GM21367 (cell line): ENCODE data around the gene KIF25.
"Not testable (repeated sequence)": the region's sequence is repeated elsewhere in the genome, so short reads cannot be mapped to it uniquely, and the experiment has no call there.

ENCODE experiments used
- ATAC-seq: cut with Tn5 transposase; IDR thresholded peaks from one replicate; pipeline ENCODE4 v1.9.1; 2021; ENCODE audit not compliant: unreplicated experiment

Gene KIF25

DNA sequence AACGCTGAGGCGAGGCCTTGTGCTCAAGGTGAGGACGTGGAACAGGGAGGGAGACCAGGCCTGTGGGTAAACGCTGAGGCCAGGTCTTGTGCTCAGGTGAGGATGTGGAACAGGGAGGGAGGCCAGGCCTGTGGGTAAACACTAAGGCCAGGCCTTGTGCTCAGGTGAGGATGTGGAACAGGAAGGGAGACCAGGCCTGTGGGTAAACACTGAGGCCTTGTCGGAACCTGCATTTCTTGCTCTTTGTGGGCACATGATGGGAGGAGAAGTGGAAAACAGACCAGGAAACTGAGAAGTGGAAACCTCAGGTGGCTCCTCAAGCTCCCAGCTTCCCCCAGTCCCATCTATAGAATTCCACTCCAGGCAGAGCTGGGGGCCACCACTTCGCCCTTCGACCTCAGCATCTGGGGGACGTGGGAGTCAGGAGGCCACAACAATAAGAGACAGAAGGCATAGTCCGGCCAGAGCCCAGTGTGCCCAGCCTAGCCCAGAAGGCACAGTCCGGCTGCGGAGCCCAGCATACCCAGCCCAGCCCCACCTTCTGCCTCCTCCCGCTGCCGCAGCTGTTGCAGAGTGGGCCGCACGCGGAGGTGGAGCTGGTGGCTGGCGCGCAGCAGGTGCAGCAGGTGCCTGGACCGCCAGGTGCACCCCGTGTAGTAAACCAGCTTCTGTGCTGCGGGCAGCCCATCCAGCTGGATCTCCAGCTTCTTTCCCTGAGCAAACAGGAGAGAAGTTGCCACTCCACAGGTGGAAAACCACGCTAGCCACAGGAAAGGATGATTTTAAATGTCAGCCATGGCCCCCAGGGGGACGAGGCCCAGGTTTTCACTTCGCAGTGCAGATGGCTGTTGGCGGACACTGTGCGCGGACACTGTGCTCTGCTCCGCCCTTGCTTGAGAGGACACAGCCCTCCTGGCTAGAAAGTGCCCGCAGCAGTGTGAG, 64.1 kb downstream of the KIF25 start:
- no peak for ATAC-seq

DNA sequence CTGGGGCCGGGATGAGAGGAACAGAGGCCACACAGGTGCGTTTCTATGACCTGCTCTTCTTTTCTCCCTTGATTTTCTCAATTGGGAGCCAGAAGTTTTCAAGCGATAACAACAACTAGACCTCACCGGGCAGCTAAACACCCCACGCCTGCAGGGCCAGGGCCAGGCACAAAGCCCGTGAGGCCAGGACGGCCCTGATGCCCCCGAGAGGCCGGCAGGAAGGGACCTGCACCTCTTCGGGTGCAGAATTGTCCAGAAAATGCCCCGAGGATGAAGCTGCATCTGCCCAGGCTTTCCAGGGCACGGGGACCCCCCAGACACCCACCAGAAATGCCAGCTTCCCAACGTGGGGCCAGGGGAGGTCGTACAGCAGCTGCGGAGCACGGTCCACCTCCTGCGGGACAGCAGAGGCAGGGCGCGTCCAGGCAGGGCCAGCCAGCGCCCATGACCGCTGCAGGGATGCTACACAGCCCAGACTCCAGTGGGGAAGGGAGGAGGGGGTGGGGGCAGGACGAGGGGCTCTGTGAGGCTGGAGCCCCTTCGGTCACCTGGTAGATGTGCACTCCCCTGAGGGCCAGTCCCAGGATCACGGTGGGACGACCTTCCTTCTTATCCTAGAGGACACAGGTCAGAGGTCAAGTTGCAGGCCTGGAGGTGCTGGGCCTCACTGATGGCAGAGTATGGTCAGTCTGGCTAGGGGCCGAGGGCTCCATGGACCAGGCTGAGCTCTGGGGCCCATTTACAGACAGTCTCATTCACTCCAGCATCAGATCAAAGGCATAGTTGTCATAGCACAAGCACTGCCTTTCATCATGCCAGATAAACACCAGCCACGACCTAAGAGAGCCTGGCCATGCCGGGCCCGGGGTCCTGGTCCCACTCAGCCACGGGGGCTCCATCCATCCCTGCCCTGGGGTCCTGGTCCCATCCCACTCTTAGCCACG, 65.1 kb downstream of the KIF25 start:
- ATAC-seq: no peak

DNA sequence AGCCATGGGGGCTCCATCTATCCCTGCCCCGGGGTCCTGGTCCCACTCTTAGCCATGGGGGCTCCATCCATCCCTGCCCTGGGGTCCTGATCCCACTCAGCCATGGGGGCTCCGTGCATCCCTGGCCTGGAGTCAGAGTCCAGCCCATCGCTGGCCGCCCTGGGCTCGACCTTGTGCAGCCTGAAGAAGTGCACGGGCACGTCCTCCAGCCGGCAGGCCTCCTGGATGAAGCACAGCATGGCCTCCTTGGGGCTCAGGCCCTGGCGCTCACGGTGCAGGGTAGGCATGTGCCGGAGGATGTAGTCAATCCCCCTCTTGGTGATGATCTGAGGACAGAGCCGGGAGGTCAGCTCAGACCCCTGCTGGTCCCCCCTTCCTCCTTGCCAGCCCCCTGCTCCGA, 66.0 kb downstream of the KIF25 start:
- no peak for ATAC-seq

DNA sequence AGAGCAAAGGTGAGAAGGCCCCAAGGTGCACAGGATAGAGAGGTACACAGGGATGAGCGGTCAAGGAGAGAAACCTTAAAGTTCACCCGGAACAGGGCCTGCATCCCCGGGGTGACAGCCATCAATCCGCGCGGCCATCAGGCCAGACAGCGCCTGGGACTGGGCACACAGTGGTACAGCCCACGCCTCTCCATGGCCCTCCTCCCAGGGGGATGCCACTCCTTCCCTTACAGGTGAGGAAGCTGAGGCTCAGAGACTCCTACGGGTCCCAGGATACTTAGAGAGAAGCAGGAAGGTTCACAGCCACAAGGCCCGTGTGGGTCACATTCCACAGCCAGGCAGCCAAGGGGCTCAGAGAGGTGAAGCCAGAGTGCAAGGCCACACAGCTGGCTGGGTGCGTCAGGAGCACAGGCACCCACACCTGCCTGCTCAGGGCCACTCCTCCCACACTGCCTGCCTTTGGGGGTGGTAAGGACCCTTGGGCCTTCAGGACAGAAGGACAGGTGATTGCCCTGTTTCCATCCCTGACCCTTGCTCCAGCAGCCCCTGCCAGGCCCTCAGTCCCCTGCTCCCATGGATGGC, 66.8 kb downstream of the KIF25 start:
- ATAC-seq: no peak

DNA sequence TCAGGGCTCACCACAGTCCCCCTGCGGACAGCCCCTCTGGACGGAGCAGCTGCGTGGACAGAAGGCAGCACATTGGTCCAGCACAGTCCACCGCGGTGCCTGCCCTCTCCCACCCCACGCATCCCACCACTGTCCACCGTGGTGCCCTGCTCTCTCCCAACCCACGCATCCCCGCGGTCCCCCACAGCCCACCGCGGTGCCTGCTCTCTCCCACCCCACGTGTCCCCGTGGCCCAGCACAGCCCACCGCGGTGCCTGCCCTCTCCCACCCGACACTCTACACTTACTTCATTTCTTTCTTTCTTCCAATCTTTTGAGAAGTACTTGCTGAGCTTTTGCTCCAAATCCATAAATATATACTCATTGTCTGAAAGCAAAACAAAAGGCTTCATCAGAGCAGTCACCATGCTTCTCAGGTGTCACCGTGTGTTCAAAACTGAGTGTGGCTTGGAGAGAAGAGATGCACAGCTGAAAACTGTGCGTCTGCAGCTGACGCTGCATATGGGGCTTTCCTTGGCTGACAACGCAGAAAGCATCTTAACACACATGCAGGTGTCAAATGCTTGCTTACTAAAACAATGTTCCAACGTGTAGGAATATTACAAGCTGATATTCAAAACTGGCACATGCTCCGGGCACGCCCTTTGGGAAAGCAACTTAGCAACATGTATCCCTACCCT, 69.7 kb downstream of the KIF25 start:
- ATAC-seq: no peak

DNA sequence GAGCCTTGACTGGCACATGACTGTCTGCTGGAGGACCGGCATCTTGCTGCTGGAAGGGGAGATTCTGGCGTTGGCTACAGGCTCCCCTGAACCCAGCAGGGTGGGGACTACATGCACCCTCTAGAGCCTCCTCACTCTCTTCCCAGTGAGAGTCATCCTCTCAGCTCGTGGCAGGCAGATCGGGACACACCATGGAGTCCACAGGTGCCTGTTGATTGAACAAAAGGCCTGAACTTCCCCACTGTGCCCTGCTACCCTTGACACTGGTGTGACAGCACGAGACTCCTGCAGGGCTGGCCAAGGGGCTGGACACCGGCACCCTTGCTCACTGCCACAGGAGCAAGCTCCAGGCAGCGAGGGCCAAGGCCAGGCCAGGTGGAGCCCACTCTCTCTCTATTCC, 73.3 kb downstream of the KIF25 start:
- no peak for ATAC-seq

DNA sequence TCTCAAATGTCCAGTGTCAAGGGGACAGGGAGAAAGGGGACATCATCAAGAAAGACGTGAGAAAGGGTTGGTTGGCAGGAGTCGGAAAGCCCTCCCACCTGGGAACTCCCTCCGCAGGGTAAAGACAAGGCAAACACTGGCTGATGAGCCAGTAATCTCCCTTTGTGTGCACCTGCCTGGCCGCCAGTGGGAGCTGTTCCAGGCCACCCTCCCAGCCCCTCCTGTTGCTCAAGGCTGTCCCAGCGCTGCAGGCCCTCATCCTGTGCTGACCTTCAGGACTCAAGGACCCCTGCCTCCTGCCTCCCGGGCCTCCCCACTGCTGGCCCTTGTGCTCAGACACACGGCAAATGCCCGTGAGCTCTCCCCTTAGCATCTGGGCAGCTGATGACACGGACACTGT, 74.1 kb downstream of the KIF25 start:
- no peak for ATAC-seq

DNA sequence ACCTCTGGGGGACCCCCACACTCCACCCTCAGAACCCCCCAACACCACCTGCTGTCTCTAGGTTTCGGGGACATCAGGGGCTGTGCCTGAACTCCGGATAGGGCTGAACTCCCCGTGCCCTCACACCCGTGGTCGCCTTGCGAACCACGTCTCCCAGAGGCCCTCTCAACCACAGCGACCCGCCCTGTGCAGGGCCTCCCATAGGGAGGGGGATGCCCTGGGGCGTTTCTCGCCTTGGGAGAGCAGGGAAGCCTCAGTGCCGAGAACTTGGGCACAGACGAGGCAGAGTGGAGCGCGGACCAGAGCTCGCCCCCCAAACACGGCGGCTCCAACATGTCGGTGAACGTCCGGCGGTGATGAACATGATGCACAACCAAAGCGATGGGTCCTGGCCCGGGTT, 74.8 kb downstream of the KIF25 start:
- ATAC-seq: no peak

DNA sequence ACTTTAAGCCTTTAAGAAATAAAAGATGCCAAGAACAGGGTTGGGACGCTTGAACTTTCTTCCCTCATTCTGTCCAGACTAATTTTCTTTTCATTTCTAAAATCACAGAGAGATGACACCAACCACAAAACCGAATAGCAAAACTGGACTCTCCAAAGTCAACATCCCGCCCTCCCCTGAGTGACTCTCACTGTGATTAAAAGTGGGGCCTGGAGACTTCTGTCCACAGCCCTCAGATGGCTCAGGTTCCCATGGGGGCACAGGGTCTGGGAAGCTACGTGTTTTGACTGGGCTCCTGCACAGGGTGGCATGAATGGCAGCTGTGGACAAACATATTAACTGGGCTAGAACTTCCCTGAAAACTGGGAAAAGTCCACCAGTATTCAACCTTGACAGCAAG, 75.3 kb downstream of the KIF25 start:
- no peak for ATAC-seq

DNA sequence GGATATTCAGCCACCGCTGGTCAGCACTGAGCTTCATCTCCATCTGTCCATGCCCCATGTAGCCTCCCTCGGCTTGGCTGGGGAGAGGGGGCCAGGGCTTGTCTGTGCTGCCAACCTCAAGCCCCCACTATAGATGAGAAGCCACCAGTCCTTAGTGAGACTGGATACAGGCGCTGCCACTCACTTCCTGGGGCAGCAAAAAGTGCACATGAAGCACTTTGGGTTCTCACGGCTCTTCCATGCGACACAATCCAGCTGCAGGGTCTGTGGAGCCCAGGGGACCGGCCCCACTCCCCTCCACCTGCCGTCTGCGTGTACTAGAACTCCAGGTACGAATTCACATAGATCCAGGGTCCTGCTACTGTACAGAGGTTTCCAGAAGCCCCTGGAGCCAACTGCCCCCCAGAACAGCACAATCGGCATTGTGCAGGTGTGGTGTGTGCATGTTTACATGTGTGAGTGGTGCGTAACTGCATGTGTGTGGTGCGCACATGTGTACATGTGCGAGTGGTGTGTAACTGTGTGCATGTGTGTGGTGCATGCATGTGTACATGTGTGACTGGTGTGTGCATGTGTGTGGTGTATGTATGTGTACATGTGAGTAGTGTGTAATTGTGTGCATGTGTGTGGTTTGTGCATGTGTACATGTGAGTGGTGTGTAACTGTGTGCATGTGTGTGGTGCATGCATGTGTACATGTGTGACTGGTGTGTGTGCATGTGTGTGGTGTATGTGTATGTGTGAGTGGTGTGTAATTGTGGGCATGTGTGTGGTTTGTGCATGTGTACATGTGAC, 76.7 kb downstream of the KIF25 start:
- no peak for ATAC-seq

DNA sequence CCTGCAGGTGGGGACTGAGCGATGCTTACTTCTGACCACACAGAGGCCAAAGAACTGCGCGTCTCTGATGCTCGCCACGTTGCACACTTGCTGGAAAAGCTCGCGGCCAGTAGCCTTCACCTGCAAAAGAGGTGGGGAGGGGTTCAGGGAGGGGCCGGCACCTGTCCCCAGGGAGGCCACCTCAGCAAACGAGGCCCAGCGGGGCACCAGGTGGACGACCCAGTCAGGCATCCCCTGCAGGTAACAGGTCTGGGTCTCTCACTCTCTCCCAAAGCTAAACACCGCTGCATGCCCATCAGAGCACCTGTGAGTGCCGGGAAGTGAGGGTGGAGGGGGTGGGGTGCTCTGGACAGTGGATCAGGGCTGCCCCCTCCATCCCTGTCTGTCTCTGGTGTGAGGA, 77.7 kb downstream of the KIF25 start:
- no peak for ATAC-seq

DNA sequence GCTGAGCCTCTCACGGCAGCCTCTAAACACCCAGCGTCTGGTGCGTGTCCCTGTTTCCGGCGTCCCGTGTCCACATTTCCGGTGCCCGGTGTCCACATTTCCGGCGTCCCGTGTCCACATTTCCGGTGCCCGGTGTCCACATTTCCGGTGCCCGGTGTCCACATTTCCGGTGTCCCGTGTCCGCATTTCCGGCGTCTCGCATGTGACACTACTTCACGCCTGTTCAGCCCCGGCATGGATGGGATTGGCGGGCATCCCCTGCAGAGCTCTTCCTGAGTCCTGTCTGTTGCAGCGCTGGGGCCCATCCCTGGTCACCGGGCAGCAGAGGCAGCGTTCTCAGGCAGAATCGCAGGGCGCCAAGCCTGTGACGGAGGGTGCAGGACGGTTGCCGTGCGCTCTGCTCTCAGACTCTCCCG, 78.3 kb downstream of the KIF25 start:
- no peak for ATAC-seq

DNA sequence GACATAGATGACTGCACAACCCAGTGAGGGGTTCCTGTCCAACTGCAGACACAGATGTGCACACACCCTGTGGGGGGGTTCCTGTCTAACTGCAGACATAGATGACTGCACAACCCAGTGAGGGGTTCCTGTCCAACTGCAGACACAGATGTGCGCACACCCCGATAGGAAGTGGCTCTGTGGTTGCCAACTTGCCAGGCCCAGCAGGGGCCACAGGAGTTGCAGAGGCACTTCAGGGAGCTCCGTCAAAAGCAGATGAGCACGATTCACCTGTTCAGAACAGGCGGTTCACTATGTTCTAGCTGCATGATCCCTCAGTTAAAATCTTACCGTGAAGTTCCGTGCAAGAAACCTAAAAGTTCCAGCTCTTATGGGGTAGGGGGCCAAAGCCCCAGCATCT, 79.9 kb downstream of the KIF25 start:
- ATAC-seq: not testable (repeated sequence)

DNA sequence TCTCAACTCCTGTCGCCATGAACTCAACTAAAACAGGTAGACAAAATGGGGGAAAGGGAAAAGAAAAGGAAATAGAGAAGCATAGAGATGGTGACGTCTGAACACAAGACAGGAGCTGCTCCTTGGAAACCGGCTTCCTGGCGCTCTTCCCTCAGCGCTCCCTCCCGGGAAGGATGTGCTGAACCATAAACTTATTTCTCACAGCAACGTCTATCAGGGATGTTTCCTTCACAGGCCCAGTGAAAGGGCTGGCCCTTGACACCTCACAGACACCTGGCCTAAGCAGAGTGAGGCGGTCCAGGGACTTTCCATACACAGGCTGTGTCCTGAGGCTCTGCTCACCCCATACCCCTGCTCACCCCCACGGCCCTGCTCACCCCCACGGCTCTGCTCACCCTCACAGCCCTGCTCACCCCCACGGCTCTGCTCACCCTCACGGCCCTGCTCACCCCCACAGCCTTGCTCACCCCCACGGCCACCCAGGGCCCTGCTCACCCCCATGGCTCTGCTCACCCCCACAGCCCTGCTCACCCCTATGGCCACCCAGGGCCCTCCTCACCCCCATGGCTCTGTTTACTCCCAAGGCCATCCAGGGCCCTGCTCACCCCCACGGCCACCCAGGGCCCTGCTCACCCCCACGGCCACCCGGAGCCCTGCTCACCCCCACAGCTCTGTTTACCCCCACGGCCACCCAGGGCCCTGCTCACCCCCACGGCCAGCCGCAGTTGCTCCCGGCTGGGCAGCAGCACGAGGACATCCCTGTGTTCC, 80.9 kb downstream of the KIF25 start:
- ATAC-seq: no peak

DNA sequence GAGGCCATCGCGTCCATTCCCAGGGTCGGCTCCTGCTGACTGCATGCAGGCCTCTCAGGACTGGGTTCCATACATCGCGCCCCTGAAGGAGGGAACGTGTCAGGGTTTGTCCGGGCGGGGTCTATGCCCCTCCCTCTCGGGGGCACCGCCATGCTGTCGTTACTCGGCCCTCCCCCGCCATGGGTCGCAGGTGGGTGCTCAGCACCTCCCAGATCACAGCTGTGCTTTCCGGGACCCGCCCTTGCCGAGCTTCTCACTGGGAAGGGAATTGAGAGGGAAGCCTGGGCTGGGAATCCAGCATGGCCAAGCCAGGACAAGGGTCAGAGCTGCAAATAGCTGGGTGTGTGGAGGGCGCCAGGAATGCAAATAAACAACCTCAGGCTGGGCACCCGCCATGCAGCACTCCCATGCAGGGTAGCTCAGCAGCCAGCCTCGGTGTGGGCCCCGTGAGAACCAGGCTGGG, 81.5 kb downstream of the KIF25 start, which contains the start of gene FRMD1:
TSS of gene FRMD1 (minus strand) at position 270 of the 463 bp plus-strand sequence. CDS start at position 152, 118 bp downstream.
- ATAC-seq: no peak

DNA sequence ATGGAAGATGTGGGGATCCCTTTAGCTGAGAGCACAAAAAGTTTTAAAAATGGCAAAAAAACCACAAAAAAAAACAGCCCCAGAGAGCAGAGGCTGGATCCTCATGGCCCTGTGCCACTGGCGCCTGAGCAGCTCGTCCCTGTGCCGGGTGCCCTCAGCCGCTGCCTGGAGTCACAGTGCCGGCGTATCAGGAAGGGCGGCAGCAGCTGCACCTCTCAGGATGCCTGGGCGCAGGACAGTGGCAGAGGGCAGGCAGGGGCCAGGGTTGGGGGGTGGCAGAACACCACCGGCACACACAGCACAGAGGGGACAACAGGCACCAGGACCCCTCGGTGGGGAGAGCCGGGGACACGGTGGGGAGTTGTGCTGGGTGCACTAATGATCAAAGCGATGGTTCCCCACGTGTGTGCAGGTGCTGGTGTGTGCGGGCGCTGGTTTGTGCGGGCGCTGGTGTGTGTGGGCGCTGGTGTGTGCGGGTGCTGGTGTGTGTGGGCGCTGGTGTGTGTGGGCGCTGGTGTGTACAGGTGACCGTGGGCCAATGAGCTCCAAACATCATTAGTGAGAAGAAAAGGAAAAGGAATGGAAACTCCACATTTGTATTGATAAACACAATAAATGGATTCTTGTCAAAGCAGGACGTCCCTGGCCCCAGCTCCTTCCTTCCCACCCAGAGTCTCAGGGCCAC, 83.1 kb downstream of the KIF25 start:
- ATAC-seq: no peak

DNA sequence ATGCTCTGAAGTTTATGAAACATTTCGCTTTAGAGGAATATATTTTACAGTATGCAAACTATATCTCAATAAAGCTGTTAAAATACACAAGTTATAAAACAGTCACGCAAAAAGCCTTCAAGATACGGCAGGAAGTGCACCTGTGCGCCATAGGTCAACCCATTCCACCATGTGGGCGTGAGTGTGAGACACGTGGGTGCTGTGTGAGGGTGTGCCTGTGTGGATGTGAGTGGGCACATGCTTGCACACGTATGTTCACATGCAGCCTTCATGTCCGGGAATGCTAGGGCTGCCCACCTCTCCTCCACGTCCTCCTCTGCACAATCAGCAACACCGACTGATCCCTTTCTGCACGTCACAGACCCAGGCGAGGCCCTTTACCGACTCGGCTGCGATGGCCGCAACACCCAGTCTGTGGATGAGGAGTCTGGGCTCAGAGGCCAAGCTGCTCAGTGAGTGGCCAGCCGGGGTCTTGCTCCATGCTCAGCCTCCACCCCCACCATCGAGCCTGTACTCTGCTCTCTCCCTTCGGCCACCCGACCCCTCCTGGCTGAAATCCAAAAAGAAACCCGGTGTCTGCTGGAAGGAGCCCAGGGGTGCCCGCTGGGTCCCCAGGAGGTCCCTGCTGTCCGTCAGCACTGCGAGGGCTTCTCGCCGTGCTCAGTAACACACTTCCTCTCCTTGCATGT, 84.5 kb downstream of the KIF25 start:
- no peak for ATAC-seq
